Stimulated activated CD8-positive, alpha-beta memory T cell treated with anti-CD3 and anti-CD28 coated beads, Interleukin-7, amount 100 ng/mL, for 4 hours (primary cell): ENCODE results near the gene STX1A.
"Not testable (repeated sequence)": the region's sequence is repeated elsewhere in the genome, so short reads cannot be mapped to it uniquely, and the experiment has no call there.

ENCODE experiments used
- DNase-seq, 2 donors: peaks; one replicate each; pipeline ENCODE4 v3.0.0-alpha.2; 2020; ENCODE audit warnings: low read depth in 2 of 2

The STX1A gene

DNA sequence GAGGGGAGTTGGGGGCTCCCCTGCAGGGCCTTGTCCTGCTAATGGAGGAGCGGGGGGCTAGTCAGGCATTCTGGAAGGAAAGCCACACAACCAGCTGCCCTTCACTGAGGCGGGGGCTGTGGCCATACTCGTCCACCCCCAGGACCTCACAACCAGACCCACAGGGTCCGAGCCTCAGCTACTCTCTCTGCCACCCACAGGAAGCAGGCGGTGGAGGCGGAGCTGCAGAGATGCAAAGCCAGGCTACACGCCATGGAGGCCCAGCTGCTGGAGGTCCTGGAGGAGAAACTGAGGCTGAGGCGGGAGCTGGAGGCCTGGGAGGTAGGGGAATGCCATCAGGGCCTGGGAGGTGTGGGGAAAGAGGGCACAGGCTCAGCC is 16.0 kb upstream of the STX1A start:
- DNase-seq: no peak

DNA sequence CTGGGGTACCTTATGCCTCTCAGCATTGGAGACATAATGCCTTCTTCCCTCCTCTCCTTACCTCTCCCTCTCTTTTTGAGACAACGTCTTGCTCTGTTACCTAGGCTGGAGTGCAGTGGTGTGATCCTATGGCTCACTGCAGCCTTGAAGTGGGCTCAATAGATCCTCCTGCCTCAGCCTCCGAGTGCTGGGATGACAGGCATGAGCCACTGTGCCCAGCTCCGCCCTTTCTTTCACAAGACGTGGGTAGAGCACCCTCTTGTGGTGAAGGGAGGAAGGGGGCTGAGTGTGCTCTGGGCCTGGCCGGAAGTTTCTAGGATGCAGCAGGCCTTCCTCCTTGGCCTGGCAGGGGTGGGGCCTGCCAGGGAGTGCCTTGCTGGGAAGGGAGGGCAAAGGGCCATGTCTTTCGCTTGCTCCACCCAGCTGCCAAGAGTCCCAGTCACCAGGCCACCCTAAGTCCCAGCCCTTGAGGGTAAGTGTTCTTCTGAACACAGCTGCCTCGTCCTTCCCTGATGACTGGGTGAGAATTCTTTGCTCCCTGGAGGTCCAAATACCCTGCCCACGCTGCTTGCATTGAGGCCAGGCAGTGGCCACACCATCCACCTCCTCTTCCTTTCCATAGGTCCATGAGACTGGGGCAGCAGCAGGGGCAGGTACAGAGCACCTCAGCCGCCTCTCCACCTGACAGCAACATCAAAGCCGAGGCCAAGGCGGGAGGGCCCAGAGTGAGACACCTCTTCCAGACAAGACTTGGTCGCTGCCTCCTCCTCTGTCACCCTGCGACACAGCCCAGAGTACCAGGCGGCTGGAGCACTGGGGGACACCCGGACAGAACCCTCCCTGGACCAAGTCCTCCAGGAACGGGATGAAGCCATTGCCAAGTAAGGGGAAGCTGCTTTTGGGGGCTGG is 15.4 kb upstream of the STX1A start:
- DNase-seq: peak; percentile 66 to 70

DNA sequence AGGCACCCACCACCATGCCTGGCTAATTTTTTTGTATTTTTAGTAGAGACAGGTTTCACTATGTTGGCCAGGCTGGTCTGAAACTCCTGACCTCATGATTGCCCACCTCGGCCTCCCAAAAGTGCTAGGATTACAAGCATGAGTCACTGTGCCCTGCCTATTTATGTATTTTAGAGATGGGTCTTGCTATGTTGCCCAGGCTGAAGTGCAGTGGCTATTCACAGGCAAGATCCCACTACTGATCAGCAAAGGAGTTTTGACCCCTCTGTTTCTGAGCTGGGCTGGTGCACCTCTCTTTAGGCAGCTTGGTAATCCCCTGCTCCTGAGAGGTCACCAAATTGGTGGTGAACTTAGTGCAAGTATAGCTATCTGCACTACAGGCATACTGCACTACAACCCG is 12.9 kb upstream of the STX1A start:
- DNase-seq: no peak

DNA sequence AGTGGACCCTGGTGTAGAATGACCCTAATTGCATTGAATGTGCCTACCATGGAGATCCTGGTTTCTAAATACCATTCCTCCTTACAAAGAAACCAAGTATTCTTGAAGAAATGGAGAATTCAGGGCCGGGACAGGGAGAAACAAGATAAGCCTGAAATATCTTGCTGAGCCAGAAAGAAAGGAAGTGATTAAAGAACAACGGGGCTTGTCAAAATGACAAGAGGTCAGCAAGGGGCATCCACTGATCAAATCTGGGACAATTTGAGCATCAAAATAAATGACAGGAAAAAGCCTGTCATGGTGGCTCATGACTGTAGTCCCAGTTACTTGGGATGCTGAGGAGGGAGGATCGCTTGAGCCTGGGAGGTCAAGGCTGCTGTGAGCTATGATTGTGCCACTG is 11.0 kb upstream of the STX1A start:
- no peak for DNase-seq

DNA sequence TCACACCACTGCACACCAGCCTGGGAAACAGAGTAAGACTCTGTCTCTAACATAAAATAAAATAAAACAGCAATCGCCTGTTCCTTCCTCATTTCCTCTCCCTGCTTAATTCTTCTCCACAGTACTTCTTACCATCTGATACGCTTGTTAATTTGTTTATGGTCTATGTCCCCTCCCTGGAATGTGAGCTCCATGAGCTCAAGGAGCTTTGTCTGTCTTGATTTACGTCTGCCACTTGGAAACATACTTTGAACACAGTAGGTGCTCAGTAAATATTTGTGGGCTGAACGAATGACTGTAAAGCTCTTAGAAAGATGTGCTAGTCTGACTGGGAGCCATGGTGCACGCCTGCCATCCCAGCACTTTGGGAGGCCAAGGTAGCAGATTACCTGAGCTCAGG is 9.1 kb upstream of the STX1A start:
- no peak for DNase-seq

DNA sequence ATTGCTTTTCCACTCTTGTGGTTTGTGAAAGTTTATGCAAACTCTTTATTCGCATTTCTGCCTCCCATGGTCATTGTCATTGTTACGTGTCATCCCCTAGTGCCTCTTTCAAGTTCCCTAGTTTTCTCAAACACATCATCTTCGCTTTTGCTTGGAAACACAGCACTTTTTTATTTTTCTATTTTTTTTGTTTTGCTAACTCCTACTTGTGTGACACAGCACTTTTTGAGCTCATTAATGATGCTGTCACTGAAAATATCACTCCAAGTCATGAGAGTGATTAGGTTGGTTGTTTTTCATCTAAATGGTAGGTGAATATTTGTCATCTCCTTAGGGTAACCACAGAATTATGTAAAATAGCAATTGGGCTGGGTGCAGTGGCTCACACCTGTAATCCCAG is 8.5 kb upstream of the STX1A start:
- DNase-seq: no peak

DNA sequence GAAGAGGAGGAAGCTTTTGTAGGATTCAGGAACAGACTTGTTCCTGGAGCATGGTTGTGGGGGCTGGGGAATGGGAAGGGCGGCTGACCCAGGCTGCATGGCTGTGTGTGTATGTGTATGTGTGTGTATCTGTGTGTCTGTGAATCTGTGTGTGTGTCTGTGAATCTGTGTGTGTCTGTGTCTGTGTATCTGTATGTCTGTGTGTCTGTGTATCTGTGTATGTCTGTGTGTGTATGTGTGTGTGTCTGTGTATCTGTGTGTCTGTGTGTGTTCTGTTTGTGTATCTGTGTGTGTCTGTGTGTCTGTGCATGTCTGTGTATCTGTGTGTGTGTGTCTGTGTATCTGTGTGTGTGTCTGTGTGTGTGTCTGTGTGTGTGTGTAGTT is 6.6 kb upstream of the STX1A start:
- DNase-seq: no peak

DNA sequence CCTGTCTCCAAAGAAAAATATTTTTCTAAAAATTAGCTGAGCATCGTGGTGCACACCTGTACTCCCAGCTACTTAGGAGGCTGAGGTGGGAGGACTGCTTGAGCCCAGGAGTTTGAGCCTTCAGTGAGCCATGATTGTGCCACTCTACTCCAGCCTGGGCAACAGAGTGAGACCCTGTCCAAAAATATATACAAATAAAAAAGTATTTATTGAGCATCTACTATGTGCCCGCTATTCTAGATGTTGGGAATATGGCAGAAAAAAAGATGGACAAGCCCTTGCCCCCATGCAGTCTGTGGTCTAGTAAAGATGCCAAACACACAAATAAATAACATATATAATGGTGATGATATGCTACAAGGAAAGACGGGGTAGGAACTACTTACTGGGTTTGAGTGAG is 4.3 kb upstream of the STX1A start:
- no peak for DNase-seq

DNA sequence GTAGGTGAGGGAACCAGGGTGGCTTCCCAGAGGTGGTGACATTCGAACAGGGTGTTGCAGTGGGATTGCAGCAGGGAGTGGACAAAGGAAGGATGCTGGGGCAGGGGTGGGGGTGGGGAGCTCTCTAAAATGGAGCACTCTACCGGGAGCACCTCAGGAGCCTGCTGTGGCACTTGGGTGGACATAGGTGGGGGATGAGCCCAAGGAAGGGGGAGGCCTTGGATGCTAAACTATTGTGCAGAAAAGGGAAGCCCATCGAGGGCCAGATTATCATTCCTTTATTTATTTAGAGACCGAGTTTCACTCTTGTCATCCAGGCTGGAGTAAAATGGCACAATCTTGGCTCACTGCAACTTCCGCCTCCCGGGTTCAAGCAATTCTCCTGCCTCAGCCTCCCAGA is 3.3 kb upstream of the STX1A start:
- DNase-seq: no peak

DNA sequence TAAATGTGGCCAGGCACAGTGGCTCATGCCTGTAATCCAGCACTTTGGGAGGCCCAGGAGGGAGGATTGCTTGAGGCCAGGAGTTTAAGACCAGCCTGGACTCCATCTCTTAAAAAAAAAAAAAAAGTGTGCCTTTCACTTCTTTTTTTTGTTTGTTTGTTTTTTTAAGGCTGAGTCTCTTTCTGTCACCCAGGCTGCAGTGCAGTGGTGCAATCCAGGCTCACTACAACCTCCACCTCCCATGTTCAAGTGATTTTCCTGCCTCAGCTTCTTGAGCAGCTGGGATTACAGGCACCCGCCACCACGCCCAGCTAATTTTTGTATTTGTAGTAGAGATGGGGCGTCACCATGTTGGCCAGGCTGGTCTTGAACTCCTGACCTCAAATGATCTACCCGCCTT is 2.7 kb upstream of the STX1A start:
- DNase-seq: not testable (repeated sequence)

DNA sequence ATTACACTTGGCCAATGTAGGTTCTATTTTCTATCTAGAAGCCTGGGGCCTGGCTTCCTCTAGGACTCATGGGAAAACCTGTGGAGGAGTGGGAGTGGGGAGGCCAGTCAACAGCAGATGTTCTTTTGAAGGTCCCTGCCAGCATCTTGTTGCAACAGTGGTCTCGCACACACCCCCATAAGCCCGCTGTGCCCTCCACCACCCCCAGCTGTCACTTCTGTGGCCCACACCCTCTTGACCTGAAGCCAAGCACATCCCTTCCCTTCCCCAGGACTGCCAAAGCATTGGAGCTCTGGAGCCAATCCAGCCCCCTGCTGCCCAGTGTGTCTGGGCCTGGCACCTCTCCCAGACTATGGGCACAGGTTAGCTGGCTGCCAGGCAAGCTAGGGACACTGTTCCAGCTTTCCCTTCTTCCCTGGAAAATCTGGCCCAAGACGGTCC is 1.9 kb upstream of the STX1A start:
- no peak for DNase-seq

DNA sequence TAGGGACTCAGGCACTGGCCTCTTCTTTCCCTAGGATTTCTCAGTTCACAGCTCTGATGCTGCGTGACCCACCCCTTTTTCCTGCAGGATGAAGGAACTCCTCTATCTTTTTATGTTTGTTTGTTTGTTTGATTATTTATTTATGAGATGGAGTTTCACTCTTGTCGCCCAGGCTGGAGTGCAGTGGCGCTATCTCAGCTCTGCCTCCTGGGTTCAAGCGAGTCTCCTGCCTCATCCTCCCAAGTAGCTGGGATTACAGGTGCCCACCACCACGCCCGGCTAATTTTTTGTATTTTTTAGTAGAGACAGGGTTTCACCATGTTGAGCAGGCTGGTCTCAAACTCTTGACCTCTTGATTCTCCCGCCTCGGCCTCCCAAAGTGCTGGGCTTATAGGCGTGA is 974 bp upstream of the STX1A start:
- not testable (repeated sequence) for DNase-seq

DNA sequence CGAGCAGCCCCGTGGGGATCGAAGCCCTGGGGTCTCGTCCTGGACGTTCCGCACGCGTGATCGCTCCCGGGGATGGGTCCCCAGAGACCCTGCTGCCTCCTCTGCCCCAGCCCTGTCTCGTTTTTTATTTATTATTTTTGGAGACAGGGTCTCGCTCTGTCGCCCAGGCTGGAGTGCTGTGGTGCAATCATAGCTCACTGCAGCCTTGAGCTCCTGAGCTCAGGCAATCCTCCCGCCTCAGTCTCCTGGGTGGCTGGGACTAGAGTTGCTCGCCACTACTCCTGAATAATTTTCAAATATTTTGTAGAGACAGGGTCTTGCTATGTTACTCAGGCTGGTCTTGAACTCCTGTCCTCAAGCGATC is 319 bp upstream of the STX1A start:
- DNase-seq: no peak

DNA sequence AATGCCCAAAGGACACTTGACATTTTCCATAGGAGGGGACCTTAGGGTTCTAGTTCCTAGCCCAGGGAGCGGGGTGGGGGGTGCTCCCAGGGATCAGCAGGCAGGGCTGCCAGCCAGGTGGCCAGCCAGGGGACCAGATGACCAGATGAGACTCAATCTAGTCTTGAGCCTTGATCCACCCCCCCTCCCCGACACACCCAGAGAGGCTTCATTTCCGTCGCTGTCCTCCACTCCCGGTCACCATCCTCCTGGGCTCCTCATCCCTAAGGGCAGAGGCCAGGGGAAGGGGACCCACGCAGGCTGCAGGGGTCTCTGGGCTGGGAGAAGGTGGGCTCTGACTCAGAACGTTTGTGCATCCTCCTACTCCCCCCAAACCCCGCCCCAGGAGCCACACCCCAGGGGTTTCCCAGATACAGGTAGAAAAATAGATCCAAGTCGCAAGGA is 1.0 kb downstream of the STX1A start:
- no peak for DNase-seq

DNA sequence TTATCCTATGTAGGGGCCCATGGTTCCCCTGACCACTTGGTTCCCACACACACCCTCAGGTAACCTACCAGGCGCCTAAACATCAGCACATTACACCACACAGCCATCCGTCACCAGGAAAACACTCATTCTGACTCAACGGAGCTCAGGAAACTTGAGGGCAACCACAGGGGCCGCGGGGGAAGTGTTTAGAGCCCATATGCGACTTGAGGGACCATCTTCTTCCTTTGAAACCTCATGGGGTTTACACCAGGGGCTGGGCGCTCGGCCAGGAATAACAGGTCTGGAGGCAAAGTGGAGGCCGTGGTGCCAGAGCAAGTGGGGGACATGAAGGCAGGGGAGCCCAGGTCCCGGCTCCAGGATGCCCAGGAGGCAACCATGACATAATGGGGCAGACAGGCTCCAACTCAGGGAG is 1.5 kb downstream of the STX1A start:
- peak; percentile 72 to 75 for DNase-seq

DNA sequence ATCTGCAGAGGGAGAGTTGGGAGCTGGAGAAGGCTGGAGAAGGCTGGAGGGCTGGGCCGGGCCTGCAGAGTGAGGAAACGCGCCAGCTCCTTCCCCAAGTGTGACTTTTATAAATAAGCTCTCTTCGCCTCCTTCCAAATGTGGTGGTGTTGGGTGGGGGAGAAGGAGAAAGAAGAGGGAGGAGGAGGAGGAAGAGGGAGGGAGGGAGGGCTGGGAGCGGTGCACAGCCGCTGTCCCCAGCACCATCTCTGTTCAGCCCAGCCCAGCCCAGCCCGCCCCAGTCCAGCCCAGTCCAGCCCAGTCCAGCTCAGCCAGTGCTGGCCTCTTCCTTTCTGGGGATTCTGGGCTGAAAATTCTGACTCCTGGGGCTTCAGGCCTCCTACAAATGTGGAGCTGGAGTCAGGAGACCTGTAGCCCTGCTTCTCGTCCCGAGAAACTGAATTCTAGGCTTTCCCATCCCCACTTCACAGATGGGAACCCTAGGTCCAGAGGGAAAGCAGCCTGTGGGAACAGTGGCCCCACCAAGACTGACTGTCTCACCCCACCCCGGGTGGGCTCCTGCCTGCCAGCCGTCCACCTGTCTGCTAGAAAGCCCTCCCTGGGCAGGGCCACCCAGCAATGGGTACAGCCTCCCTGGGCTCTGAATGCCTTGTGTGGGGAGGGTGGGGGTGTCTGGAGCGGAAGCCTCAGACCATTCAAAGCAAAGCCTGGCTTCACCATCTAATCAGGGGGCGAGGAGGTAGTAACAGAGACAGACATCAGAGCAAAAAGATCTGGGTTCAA is 2.3 kb downstream of the STX1A start:
- DNase-seq: no peak

DNA sequence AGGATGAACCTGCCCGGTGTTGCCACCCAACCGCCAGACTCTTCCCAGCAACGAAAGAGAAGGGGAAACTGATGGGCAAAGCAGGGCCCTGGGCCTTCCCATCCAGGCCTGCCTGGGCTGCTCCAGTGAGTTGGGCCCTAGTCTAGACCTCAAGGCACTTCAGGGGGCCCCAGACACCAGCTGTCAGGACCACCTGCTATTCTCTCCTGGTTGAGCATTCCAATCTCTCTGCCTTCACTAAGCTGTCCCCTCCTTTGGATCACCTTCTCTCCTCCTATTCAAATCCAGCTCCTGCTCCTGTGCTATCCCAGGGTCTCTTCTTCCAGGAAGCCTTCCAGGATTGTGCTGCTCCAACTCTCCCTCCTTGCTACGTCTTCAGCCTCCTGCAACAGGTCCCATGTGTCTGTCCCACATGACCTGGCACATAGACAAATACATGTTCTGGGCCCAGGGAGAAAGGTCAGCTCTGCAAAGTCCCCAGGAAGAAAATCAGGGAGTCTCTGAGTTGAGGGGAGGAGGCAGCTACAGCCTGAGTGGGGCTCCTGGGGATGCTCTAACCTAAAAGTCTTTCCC is 3.1 kb downstream of the STX1A start:
- DNase-seq: no peak

DNA sequence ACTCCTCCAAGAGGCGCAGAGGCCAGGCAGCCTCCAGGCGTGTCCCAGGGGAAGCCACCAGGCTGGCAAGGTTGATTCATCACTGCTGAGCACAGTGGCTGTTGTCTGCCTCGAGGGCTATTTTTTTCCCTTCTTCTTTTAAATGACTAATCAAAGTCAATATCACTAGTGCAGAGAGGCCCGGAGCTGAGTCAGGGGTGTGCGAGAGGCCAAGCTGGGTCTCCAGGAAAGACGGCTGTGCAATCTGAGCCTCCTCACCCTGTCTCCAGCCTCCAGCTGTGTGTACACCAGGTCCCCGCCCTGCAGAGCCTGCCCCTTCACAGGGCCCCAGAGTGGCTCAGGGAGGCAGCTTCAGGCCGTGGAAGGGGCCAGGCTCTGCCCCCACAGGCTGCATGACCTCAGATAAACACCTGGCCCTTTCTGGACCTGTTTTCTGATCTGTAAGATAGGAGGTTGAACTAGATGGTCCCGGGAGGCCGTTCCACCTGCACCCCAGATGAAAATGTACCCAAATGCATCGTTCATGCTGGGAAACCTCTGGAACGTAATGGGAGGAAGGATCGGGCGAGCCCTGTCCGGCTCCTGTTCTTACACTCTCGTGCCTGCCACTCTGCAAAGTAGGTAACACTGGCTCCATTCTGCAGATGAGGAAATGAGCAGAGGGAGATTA is 3.7 kb downstream of the STX1A start:
- DNase-seq: no peak

DNA sequence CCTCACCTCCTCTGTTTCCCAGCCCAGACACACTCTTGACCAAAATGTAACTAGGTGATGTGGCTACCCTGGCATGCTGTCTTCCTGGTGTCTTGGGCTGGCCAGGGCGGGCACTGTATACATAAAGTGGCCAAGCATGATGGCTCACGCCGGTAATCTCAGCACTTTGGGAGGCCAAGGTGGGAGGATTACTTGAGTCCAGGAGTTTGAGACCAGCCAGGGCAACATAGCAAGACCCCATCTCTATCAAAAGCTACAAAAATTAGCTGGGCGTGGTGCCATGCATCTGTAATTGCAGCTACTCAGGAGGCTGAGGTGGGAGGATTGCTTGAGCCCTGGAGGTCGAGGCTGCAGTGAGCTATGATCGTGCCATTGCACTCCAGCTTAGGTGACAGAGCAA is 6.2 kb downstream of the STX1A start:
- not testable (repeated sequence) for DNase-seq

DNA sequence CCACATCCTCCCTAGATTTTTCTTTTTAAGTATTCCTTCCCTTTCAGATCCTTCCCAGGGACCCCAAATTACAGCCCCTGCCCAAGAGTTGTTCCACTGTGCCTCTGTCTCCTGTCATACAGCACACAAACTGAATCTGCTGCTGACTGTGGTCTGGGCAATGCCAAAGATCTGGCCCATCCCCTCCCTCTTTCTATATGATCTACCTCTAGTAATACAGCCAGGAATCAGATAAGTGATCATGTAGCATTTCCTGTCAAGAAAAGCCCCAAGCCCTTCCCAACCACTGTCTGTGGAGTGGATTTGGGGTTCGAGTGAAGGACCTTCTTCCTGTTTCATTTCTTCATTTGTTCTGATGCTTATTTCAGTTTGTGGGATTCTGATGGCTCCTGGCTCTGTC is 6.7 kb downstream of the STX1A start:
- no peak for DNase-seq

DNA sequence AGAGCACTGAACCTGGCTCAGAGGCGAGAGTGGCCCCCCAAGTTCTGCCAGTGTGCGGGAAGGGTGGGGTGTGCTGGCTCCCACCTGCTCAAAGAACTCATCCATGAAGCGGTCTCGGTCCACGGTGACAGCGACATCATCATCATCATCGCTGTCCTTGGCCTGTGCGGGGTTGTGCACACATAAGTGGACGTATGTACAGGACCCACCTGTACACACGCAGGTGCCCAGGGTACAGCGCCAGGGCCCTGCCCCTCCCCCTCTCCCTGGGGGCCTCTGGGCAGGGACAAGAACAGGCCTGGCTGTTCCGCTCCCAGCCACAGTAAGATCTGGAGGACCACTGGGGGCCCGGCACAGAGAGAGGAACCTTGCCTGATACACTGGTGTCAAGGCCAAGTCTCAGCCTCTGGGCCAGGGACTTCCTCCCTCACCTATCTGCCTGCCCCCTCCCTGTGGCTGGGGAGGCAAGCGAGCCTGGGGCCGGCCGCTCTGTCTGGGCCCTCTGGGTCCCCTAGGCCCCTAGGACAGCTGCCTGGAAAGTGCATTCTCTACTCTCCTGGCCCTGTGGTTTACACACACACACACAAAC is 10.4 kb downstream of the STX1A start:
- DNase-seq: no peak
